Uterus (tissue), 2 donors: Measurements from ENCODE around the gene HLA-DQB1.
"Not testable (repeated sequence)": the region's sequence is repeated elsewhere in the genome, so short reads cannot be mapped to it uniquely, and the experiment has no call there.

ENCODE experiments used
- CTCF ChIP-seq, 4 experiments: fragments of 200-600 bp in 2 of 4; fragments of 450-650 bp in 2 of 4; sonication (generic) in 2 of 4; IDR thresholded peaks; one replicate each; pipeline ENCODE4 v1.5.1; 2016 to 2019; ENCODE audit warnings: antibody characterized with exemption in 4 of 4, mild to moderate bottlenecking in 2 of 4, moderate library complexity in 1 of 4
- POLR2A ChIP-seq, 2 donors: fragments of 450-650 bp; IDR thresholded peaks; one replicate each; pipeline ENCODE4 v1.6.1; 2016; ENCODE audit warnings: antibody characterized with exemption in 2 of 2, mild to moderate bottlenecking in 1 of 2, moderate library complexity in 1 of 2

DNA sequence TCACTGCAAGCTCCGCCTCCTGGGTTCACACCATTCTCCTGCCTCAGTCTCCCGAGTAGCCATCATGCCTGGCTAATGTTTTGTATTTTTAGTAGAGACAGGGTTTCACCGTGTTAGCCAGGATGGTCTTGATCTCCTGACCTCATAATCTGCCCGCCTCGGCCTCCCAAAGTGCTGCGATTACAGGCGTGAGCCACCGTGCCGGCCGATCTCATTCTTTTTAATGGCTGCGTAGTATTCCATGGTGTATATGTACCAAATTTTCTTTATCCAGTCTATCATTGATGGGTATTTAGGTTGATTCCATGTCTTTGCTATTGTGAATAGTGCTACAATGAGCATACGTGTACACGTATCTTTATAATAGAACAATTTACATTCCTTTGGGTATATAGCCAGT, 36.7 kb downstream of the HLA-DQB1 start:
- TF ChIP-seq POLR2A, CTCF (IDR thresholded peaks at IDR 0.05): not testable (repeated sequence)
